Neural progenitor cell (in vitro differentiated cells): ENCODE measurements around the gene MFSD8. TPM values are rescaled to one million over a fixed set of nuclear protein-coding genes. Genes with fewer than 3 reads are reported as not detected.
"Not testable (repeated sequence)": the region's sequence is repeated elsewhere in the genome, so short reads cannot be mapped to it uniquely, and the experiment has no call there.

Experiments
- DNase-seq: peaks from one replicate; pipeline ENCODE4 v3.0.0-alpha.2; 2016; ENCODE audit warnings: low spot score
- H2AFZ ChIP-seq: fragments of 200-600 bp; sonication (generic); replicated peaks from 2 replicates; pipeline ENCODE4 v1.6.1; 2016; ENCODE audit warnings: antibody characterized with exemption
- H3F3A ChIP-seq: fragments of 200-600 bp; sonication (generic); 2 replicates; pipeline ENCODE4 v1.6.1; 2016; ENCODE audit warnings: antibody characterized with exemption, low read depth
- H3K27ac ChIP-seq: fragments of 200-600 bp; sonication (generic); 2 replicates; pipeline ENCODE4 v1.5.1; 2016; ENCODE audit warnings: mild to moderate bottlenecking
- H3K27me3 ChIP-seq: fragments of 200-600 bp; sonication (generic); 2 replicates; pipeline ENCODE4 v1.6.1; 2016; ENCODE audit warnings: mild to moderate bottlenecking, moderate library complexity
- H3K36me3 ChIP-seq: fragments of 200-600 bp; sonication (generic); 2 replicates; pipeline ENCODE4 v1.5.1; 2016
- H3K4me1 ChIP-seq: fragments of 200-600 bp; sonication (generic); 2 replicates; pipeline ENCODE4 v1.6.1; 2016; ENCODE audit warnings: mixed run types
- H3K4me2 ChIP-seq: fragments of 200-600 bp; sonication (generic); 2 replicates; pipeline ENCODE4 v1.6.1; 2016
- H3K4me3 ChIP-seq: fragments of 200-600 bp; sonication (generic); 2 replicates; pipeline ENCODE4 v1.5.1; 2016
- H3K79me2 ChIP-seq: fragments of 200-600 bp; sonication (generic); 2 replicates; pipeline ENCODE4 v1.6.1; 2016; ENCODE audit warnings: low read depth
- H3K9ac ChIP-seq: fragments of 200-600 bp; sonication (generic); 2 replicates; pipeline ENCODE4 v1.6.1; 2016
- H3K9me3 ChIP-seq: fragments of 200-600 bp; sonication (generic); 2 replicates; pipeline ENCODE4 v1.5.1; 2016; ENCODE audit warnings: low read depth
- H4K20me1 ChIP-seq: fragments of 200-600 bp; sonication (generic); 2 replicates; pipeline ENCODE4 v1.6.1; 2016; ENCODE audit warnings: low read depth
- H3K27ac Mint-ChIP-seq: 3 replicates; pipeline ENCODE4 v1.8.0; 2021; ENCODE audit warnings: mixed read lengths
- H3K27me3 Mint-ChIP-seq: 2 replicates; pipeline ENCODE4 v1.8.0; 2022; ENCODE audit warnings: low read depth, mild to moderate bottlenecking, inconsistent platforms, moderate library complexity, mixed read lengths; ENCODE audit not compliant: insufficient read depth
- H3K36me3 Mint-ChIP-seq: 3 replicates; pipeline ENCODE4 v1.8.0; 2021; ENCODE audit warnings: mixed read lengths
- H3K4me1 Mint-ChIP-seq: 3 replicates; pipeline ENCODE4 v1.8.0; 2021; ENCODE audit warnings: mixed read lengths
- H3K4me3 Mint-ChIP-seq: 3 replicates; pipeline ENCODE4 v1.8.0; 2021; ENCODE audit warnings: mild to moderate bottlenecking, moderate library complexity, mixed read lengths
- H3K9me3 Mint-ChIP-seq: 3 replicates; pipeline ENCODE4 v1.8.0; 2020; ENCODE audit warnings: mixed read lengths
- CTCF ChIP-seq: fragments of 200-600 bp; sonication (generic); IDR thresholded peaks from 2 replicates; pipeline ENCODE4 v1.5.1; 2017; ENCODE audit warnings: antibody characterized with exemption, mild to moderate bottlenecking
- EZH2 ChIP-seq: fragments of 200-600 bp; sonication (generic); IDR thresholded peaks from 2 replicates; pipeline ENCODE4 v1.6.1; 2017; ENCODE audit warnings: antibody characterized with exemption, mild to moderate bottlenecking, moderate library complexity
- EZH2phosphoT487 ChIP-seq: fragments of 200-600 bp; sonication (generic); IDR thresholded peaks from 2 replicates; pipeline ENCODE4 v1.6.1; 2017; ENCODE audit warnings: antibody characterized with exemption
- total RNA-seq: library from RNA; depleted of rRNA; stranded (reverse); fragments of >200 nt; gene quantifications from 2 replicates; pipeline ENCODE4 v1.2.3, GENCODE V29; 2015; ENCODE audit warnings: low replicate concordance

MFSD8 gene
- total RNA-seq, 1 donor from 2014 or later, result 46.7 TPM

- Histone ChIP-seq H3K79me2 (peaks cover 64% of the 10 kb centered on the region), H2AFZ (no peak overlapping the region), H3K27me3 (no peaks in the 10 kb centered on the region), H3K4me3 (no peak overlapping the region), H4K20me1 (no peaks in the 10 kb centered on the region), H3K27ac (no peak overlapping the region), H3K9me3 (no peaks in the 10 kb centered on the region), H3F3A (no peaks in the 10 kb centered on the region), H3K36me3 (peaks cover 6% of the 10 kb centered on the region), H3K9ac (no peak overlapping the region), H3K4me1 (no peaks in the 10 kb centered on the region), H3K4me2 (no peak overlapping the region)
- peaks cover 12% of the 10 kb centered on the region for H3K4me1 Mint-ChIP-seq
- H3K4me3 Mint-ChIP-seq, result no peak overlapping the region
- peaks cover 20% of the 10 kb centered on the region for H3K36me3 Mint-ChIP-seq
- TF ChIP-seq CTCF, result no peak
- TF ChIP-seq EZH2phosphoT487, result no peak
- no peak for TF ChIP-seq EZH2
- DNase-seq, result no peak
- no peaks in the 10 kb centered on the region for H3K9me3 Mint-ChIP-seq
- H3K27ac Mint-ChIP-seq, result no peak overlapping the region
- no peaks in the 10 kb centered on the region for H3K27me3 Mint-ChIP-seq
Measured at GRCh38 chr4:127959794-127960193, 5.2 kb downstream of the MFSD8 start.

- Mint-ChIP-seq H3K4me1 (no peaks in the 10 kb centered on the region), H3K27ac (no peak overlapping the region), H3K36me3 (peaks cover 16% of the 10 kb centered on the region), H3K9me3 (no peaks in the 10 kb centered on the region), H3K27me3 (no peaks in the 10 kb centered on the region), H3K4me3 (no peak overlapping the region)
- Histone ChIP-seq H3K27me3 (no peaks in the 10 kb centered on the region), H3K36me3 (peaks cover 6% of the 10 kb centered on the region), H3K9me3 (no peaks in the 10 kb centered on the region), H4K20me1 (no peaks in the 10 kb centered on the region), H3K4me1 (no peaks in the 10 kb centered on the region), H3F3A (no peaks in the 10 kb centered on the region), H2AFZ (no peak overlapping the region), H3K79me2 (peaks cover 39% of the 10 kb centered on the region), H3K27ac (no peak overlapping the region), H3K4me2 (no peak overlapping the region), H3K9ac (no peak overlapping the region), H3K4me3 (no peak overlapping the region)
- no peak for DNase-seq
- TF ChIP-seq EZH2, result no peak
- TF ChIP-seq CTCF, result no peak
- no peak for TF ChIP-seq EZH2phosphoT487
Measured at GRCh38 chr4:127957105-127957504, 7.9 kb downstream of the MFSD8 start.

GRCh38 chr4:127936974-127937373, 28.0 kb downstream of the MFSD8 start:
- peaks cover 6% of the 10 kb centered on the region for H3K36me3 Mint-ChIP-seq
- no peak for DNase-seq
- Histone ChIP-seq H3K9me3 (no peaks in the 10 kb centered on the region), H3K4me3 (no peak overlapping the region), H3K4me1 (no peaks in the 10 kb centered on the region), H3K4me2 (no peak overlapping the region), H3K27me3 (no peaks in the 10 kb centered on the region), H3K79me2 (no peaks in the 10 kb centered on the region), H3K27ac (no peak overlapping the region), H3K36me3 (peaks cover 5% of the 10 kb centered on the region), H3K9ac (no peak overlapping the region), H2AFZ (no peak overlapping the region), H4K20me1 (no peaks in the 10 kb centered on the region), H3F3A (no peaks in the 10 kb centered on the region)
- TF ChIP-seq EZH2phosphoT487 (no peak), EZH2 (no peak), CTCF (no peak)
- H3K4me3 Mint-ChIP-seq, result no peak overlapping the region
- H3K4me1 Mint-ChIP-seq, result no peaks in the 10 kb centered on the region
- no peaks in the 10 kb centered on the region for H3K9me3 Mint-ChIP-seq
- H3K27ac Mint-ChIP-seq, result no peak overlapping the region
- H3K27me3 Mint-ChIP-seq, result no peaks in the 10 kb centered on the region

- not testable (repeated sequence) for H3K4me3 Mint-ChIP-seq, H3K27me3 Mint-ChIP-seq, H3K36me3 ChIP-seq, H3K9me3 ChIP-seq, H3K36me3 Mint-ChIP-seq, H3K4me3 ChIP-seq, H3K4me2 ChIP-seq, H2AFZ ChIP-seq, H3F3A ChIP-seq, H3K79me2 ChIP-seq, H3K9me3 Mint-ChIP-seq, DNase-seq, H3K9ac ChIP-seq, H4K20me1 ChIP-seq, H3K4me1 ChIP-seq, H3K27ac Mint-ChIP-seq, H3K27ac ChIP-seq, H3K27me3 ChIP-seq, H3K4me1 Mint-ChIP-seq
Measured at GRCh38 chr4:127931836-127932235, 33.1 kb downstream of the MFSD8 start.
